Neuronal stem cell (in vitro differentiated cells): ENCODE measurements around the gene WDFY1.

Source experiments
- DNase-seq: peaks from one replicate; pipeline ENCODE4 v3.0.0-alpha.2; 2013; ENCODE audit warnings: low spot score
- H2AFZ ChIP-seq: one replicate; pipeline ENCODE4 v1.6.1; 2013; ENCODE audit warnings: mild to moderate bottlenecking, low read length, inconsistent platforms
- H2AK5ac ChIP-seq: 2 replicates; pipeline ENCODE4 v1.6.1; 2013; ENCODE audit warnings: low read depth, mild to moderate bottlenecking, inconsistent platforms, low read length, moderate library complexity, mixed read lengths
- H2BK120ac ChIP-seq: 2 replicates; pipeline ENCODE4 v1.6.1; 2013; ENCODE audit warnings: low read depth, mild to moderate bottlenecking, inconsistent platforms, low read length, moderate library complexity, mixed read lengths
- H2BK12ac ChIP-seq: one replicate; pipeline ENCODE4 v1.6.1; 2013; ENCODE audit warnings: low read length, inconsistent platforms
- H2BK15ac ChIP-seq: 2 replicates; pipeline ENCODE4 v1.6.1; 2013; ENCODE audit warnings: mild to moderate bottlenecking, low read length, inconsistent platforms, mixed read lengths
- H2BK5ac ChIP-seq: one replicate; pipeline ENCODE4 v1.6.1; 2013; ENCODE audit warnings: inconsistent platforms, mild to moderate bottlenecking, low read length, moderate library complexity
- H3K14ac ChIP-seq: one replicate; pipeline ENCODE4 v1.6.1; 2013; ENCODE audit warnings: low read length, inconsistent platforms
- H3K18ac ChIP-seq: 2 replicates; pipeline ENCODE4 v1.6.1; 2013; ENCODE audit warnings: low read length, inconsistent platforms
- H3K23ac ChIP-seq: 2 replicates; pipeline ENCODE4 v1.6.1; 2013; ENCODE audit warnings: low read depth, mild to moderate bottlenecking, mixed read lengths, low read length, inconsistent platforms; ENCODE audit not compliant: poor library complexity
- H3K27ac ChIP-seq: replicated peaks from 3 replicates; pipeline ENCODE4 v1.5.1; 2013; ENCODE audit warnings: low read length, inconsistent platforms
- H3K27me3 ChIP-seq, 3 experiments: 2 replicates each; pipeline ENCODE4 v1.6.1; 2013; ENCODE audit warnings: low read length in 3 of 3, mild to moderate bottlenecking in 2 of 3, inconsistent platforms in 1 of 3, low read depth in 1 of 3, mixed read lengths in 1 of 3, moderate library complexity in 1 of 3; ENCODE audit not compliant: control insufficient read depth in 3 of 3, insufficient read depth in 3 of 3
- H3K36me3 ChIP-seq, 2 donors: replicated peaks in 1 of 2; 2 replicates each; pipeline ENCODE4 v1.6.1; 2013; ENCODE audit warnings: low read length in 2 of 2; ENCODE audit not compliant: control insufficient read depth in 2 of 2, insufficient read depth in 2 of 2
- H3K4ac ChIP-seq: 2 replicates; pipeline ENCODE4 v1.6.1; 2013; ENCODE audit warnings: inconsistent platforms, mild to moderate bottlenecking, low read length, moderate library complexity
- H3K4me1 ChIP-seq, 2 donors: 1 replicate in 1 of 2; 2 replicates in 1 of 2; pipeline ENCODE4 v1.6.1; 2013; ENCODE audit warnings: low read length in 2 of 2, low read depth in 1 of 2; ENCODE audit not compliant: control insufficient read depth in 2 of 2, insufficient read depth in 1 of 2
- H3K4me2 ChIP-seq: one replicate; pipeline ENCODE4 v1.6.1; 2013; ENCODE audit warnings: mild to moderate bottlenecking, low read length, inconsistent platforms; ENCODE audit not compliant: insufficient read depth, poor library complexity, severe bottlenecking
- H3K4me3 ChIP-seq, 2 donors: 2 replicates each; pipeline ENCODE4 v1.5.1; 2013; ENCODE audit warnings: low read length in 2 of 2, mild to moderate bottlenecking in 2 of 2, inconsistent platforms in 1 of 2, moderate library complexity in 1 of 2
- H3K79me1 ChIP-seq: one replicate; pipeline ENCODE4 v1.6.1; 2013; ENCODE audit warnings: low read depth, mild to moderate bottlenecking, inconsistent platforms, low read length, moderate library complexity
- H3K9ac ChIP-seq: one replicate; pipeline ENCODE4 v1.6.1; 2013; ENCODE audit warnings: mild to moderate bottlenecking, low read depth, low read length, inconsistent platforms; ENCODE audit not compliant: poor library complexity
- H3K9me3 ChIP-seq, 2 donors: replicated peaks in 1 of 2; 2 replicates each; pipeline versions ENCODE3 to v1.6.1; 2013; ENCODE audit warnings: low read length in 2 of 2, mild to moderate bottlenecking in 2 of 2, inconsistent platforms in 1 of 2, low read depth in 1 of 2, mixed read lengths in 1 of 2, moderate library complexity in 1 of 2; ENCODE audit not compliant: control insufficient read depth in 2 of 2, insufficient read depth in 1 of 2
- H4K8ac ChIP-seq: one replicate; pipeline ENCODE4 v1.6.1; 2013; ENCODE audit warnings: low read depth, mild to moderate bottlenecking, inconsistent platforms, low read length, moderate library complexity
- H4K91ac ChIP-seq: one replicate; pipeline ENCODE4 v1.6.1; 2013; ENCODE audit warnings: low read length, low read depth, mild to moderate bottlenecking, inconsistent platforms; ENCODE audit not compliant: poor library complexity
- WGBS, 2 donors: extraction: QIAGEN DNeasy Blood & Tissue Kit; methylation state at CpG; one replicate each; pipeline ENCODE4 v1.1.7; 2013; ENCODE audit warnings: missing lambda C conversion rate in 2 of 2, mixed read lengths in 1 of 2; ENCODE audit not compliant: insufficient read length in 2 of 2, insufficient replicate concordance in 1 of 2; ENCODE audit errors: extremely low coverage in 2 of 2; 5-methylcytosine and 5-hydroxymethylcytosine counted together

WDFY1 gene

DNA sequence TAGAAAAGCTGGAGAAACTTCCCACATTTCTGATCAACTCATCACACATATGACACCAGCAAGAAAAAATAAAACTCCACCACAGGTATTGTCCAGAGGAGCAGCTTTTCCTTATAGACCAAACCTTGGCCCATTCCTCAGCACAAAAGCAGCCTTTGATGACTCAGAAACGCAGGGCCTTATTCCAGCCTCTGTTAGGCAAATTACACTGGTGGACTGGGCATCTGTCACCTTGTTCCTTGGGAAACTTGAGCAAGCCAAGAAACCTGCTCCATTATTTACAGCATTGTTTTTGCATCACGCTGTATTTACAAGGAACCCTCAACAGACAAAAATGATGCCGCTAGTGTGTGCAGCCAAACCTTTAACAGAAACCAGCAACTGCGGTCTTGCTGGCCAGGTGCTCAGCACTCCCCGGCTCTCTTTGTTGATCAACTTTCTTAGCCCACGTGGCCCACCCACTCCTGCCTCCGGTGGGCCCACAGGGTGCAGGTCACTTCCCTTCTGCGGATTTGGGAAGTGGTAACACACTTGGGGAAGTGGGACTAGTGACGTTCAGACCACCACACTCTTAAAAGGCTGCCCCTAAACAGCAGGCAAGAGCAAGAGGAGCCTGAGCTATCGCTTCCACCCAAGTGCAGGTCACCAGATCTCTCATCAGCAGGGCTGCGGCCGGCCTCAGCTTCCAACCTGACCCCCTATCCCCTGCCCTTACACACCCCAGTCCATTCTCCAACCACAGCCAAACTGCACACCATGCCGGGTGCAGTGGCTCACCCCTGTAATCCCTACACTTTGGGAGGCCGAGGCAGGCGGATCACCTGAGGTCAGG, 109.2 kb downstream of the WDFY1 start:
- no CpG with 5 or more reads among the region's 15 CpGs for WGBS, 2 donors
- H3K9ac ChIP-seq, result no peak overlapping the region
- peak overlapping the region; percentile 55 for H3K23ac ChIP-seq
- H3K27ac ChIP-seq, result no peak overlapping the region
- H3K4me1 ChIP-seq, result peaks cover 4 to 7% of the 10 kb centered on the region in 2 donors
- peak overlapping the region; percentile 21 for H3K14ac ChIP-seq
- no peak overlapping the region for H2BK5ac ChIP-seq
- H3K4me2 ChIP-seq, result no peak overlapping the region
- DNase-seq, result no peak
- H4K91ac ChIP-seq, result no peak overlapping the region
- H2BK120ac ChIP-seq, result no peak overlapping the region
- peaks cover 0 to 12% (median 12%) of the 10 kb centered on the region in 3 experiments for H3K27me3 ChIP-seq
- H3K4me3 ChIP-seq, result peak overlapping the region in 1 of 2 donors; percentile 57
- H3K4ac ChIP-seq, result no peak overlapping the region
- peak overlapping the region; percentile 96 for H2AK5ac ChIP-seq
- H3K79me1 ChIP-seq, result no peaks in the 10 kb centered on the region
- no peaks in the 10 kb centered on the region for H3K36me3 ChIP-seq
- no peak overlapping the region for H2BK12ac ChIP-seq
- no peak overlapping the region for H4K8ac ChIP-seq
- no peak overlapping the region for H3K18ac ChIP-seq
- no peak overlapping the region for H2AFZ ChIP-seq
- H3K9me3 ChIP-seq, result no peaks in the 10 kb centered on the region
- no peak overlapping the region for H2BK15ac ChIP-seq

GRCh38 chr2:223834431-223834830, 110.7 kb downstream of the WDFY1 start:
- Histone ChIP-seq H2BK12ac (no peak overlapping the region), H3K4me3 (no peak overlapping the region), H3K79me1 (no peaks in the 10 kb centered on the region), H3K18ac (no peak overlapping the region), H3K36me3 (no peaks in the 10 kb centered on the region), H2BK15ac (no peak overlapping the region), H3K23ac (no peak overlapping the region), H2AFZ (no peak overlapping the region), H2BK5ac (no peak overlapping the region), H3K9ac (no peak overlapping the region), H3K4me1 (peaks cover 4 to 7% of the 10 kb centered on the region in 2 donors), H3K4ac (no peak overlapping the region), H3K9me3 (no peaks in the 10 kb centered on the region), H2BK120ac (no peak overlapping the region), H4K91ac (no peak overlapping the region), H3K4me2 (no peak overlapping the region), H2AK5ac (no peak overlapping the region), H4K8ac (no peak overlapping the region), H3K27ac (no peak overlapping the region), H3K14ac (no peak overlapping the region), H3K27me3 (peaks cover 0 to 12% (median 12%) of the 10 kb centered on the region in 3 experiments)
- WGBS, 2 donors, result no CpG with 5 or more reads among the region's 1 CpG
- no peak for DNase-seq

DNA sequence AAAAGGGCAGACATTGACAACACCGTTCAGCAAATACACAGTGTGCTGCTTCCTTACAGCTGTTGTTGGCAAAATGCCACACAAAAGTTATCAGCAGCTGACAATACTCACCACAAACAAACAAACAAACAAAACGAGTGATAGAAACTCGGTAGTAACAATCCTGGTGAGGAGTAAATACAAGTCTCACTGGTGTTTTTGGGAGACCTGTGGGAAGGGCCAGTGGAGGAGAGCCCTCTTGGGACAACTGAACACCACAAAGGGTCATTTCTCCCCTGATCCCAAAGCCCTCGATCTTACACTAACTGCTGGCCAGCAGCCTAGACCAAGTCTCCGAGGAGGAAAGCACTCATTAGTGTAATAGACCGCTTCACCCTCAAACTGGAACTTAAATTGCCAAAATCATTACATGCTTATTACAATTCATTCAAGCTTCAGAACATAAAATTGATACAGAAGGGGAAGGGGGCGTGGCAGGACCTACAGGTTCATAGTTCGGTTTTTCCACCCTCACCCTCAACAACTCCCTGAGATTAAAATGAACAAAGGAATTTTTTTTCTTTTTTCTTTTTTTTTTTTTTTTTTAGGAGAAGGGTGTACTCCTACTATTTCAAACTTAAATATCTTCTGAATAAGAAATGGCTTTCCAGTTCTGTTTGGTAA, 112.8 kb downstream of the WDFY1 start:
- H2BK15ac ChIP-seq, result no peak overlapping the region
- H3K4me3 ChIP-seq, result no peak overlapping the region
- H3K36me3 ChIP-seq, result no peaks in the 10 kb centered on the region
- DNase-seq, result no peak
- H3K4me1 ChIP-seq, result peaks cover 4 to 7% of the 10 kb centered on the region in 2 donors
- no peak overlapping the region for H3K14ac ChIP-seq
- H2AFZ ChIP-seq, result no peak overlapping the region
- no peak overlapping the region for H3K23ac ChIP-seq
- H3K27me3 ChIP-seq, result peaks cover 0 to 12% (median 9%) of the 10 kb centered on the region in 3 experiments
- no peaks in the 10 kb centered on the region for H3K79me1 ChIP-seq
- no CpG with 5 or more reads among the region's 8 CpGs for WGBS, 2 donors
- H2AK5ac ChIP-seq, result no peak overlapping the region
- H3K4ac ChIP-seq, result no peak overlapping the region
- no peak overlapping the region for H2BK12ac ChIP-seq
- H3K9ac ChIP-seq, result no peak overlapping the region
- no peak overlapping the region for H2BK120ac ChIP-seq
- no peak overlapping the region for H4K91ac ChIP-seq
- H4K8ac ChIP-seq, result no peak overlapping the region
- no peak overlapping the region for H3K4me2 ChIP-seq
- no peak overlapping the region for H3K27ac ChIP-seq
- H3K9me3 ChIP-seq, result no peaks in the 10 kb centered on the region
- H3K18ac ChIP-seq, result no peak overlapping the region
- no peak overlapping the region for H2BK5ac ChIP-seq

DNA sequence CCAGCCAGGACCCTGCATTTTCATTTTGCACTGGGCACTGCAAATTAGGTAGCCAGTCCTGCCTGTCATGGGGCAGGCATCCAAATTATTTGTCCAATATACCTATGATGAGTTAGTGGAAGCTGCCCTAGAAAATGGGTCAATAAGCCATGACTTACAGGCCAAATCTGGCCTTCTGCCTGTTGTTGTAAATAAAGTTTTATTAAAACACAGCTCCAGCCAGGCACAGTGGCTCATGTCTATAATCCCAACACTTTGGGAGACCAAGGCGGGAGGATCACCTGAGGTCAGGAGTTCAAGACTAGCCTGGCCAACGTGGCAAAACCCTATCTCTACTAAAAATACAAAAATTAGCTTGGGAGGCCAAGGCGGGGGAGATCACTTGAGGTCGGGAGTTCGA, 116.0 kb downstream of the WDFY1 start:
- DNase-seq, result no peak
- Histone ChIP-seq H2AFZ (no peak overlapping the region), H3K27me3 (no peaks in the 10 kb centered on the region), H2BK12ac (no peak overlapping the region), H3K4ac (no peak overlapping the region), H2BK120ac (no peak overlapping the region), H3K14ac (no peak overlapping the region), H3K9ac (no peak overlapping the region), H2BK5ac (no peak overlapping the region), H3K4me1 (peaks cover 0 to 5% of the 10 kb centered on the region in 2 donors), H3K79me1 (no peaks in the 10 kb centered on the region), H4K8ac (no peak overlapping the region), H3K23ac (no peak overlapping the region), H3K36me3 (no peaks in the 10 kb centered on the region), H3K27ac (no peak overlapping the region), H2AK5ac (no peak overlapping the region), H3K18ac (no peak overlapping the region), H4K91ac (no peak overlapping the region), H3K4me3 (no peak overlapping the region), H2BK15ac (no peak overlapping the region), H3K9me3 (no peaks in the 10 kb centered on the region), H3K4me2 (no peak overlapping the region)
- WGBS, 2 donors, result no CpG with 5 or more reads among the region's 5 CpGs
